Measurements from ENCODE around the gene SRCIN1. TPM values are rescaled to one million over a fixed set of nuclear protein-coding genes. Genes with fewer than 3 reads are reported as not detected.

The SRCIN1 gene
- total RNA-seq, 1 donor from 2014 or later: not detected

DNA sequence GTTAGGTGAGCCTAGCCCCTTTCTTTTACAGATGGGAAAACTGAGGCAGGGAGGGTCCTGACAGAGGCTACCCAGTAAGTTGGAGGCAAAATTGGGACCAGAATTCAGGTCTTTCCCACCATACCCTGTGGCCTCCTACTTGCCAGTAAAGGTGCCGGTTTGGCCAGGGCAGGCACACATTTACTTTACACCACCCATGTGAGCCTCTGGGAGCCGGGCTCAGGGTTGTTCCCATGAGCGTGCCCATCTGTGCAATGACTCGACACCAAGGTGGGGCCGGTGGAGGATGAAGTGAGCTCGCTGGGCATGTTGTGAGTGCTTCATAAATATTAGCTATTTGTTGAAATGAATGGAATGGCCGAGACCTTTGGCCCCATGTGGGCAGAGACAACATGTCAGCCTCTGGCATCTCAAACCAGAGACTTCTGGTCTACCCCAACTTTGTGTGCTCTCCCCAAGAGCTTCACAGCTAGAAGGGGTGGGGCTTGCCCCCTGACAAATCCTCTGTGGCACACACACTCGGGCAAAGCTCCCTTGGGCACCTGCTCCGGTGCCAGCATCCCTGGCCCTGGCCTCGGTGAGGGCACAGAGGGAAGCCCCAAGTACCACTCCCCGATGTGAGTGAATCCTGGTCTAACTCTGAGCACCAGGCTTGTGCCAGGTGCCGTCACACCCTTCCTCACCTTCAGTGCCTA is 60.1 kb downstream of the SRCIN1 start:
- Histone ChIP-seq H3K9me3 (no peaks in the 10 kb centered on the region), H3K27me3 (no peaks in the 10 kb centered on the region), H3K4me1 (no peaks in the 10 kb centered on the region), H3K36me3 (no peaks in the 10 kb centered on the region), H3K4me3 (no peak overlapping the region), H3K27ac (no peak overlapping the region)
- TF ChIP-seq, protein P1, sequence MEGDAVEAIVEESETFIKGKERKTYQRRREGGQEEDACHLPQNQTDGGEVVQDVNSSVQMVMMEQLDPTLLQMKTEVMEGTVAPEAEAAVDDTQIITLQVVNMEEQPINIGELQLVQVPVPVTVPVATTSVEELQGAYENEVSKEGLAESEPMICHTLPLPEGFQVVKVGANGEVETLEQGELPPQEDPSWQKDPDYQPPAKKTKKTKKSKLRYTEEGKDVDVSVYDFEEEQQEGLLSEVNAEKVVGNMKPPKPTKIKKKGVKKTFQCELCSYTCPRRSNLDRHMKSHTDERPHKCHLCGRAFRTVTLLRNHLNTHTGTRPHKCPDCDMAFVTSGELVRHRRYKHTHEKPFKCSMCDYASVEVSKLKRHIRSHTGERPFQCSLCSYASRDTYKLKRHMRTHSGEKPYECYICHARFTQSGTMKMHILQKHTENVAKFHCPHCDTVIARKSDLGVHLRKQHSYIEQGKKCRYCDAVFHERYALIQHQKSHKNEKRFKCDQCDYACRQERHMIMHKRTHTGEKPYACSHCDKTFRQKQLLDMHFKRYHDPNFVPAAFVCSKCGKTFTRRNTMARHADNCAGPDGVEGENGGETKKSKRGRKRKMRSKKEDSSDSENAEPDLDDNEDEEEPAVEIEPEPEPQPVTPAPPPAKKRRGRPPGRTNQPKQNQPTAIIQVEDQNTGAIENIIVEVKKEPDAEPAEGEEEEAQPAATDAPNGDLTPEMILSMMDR (IDR thresholded peaks at IDR 0.05): no peak
- DNase-seq (ENCODE audit: low spot score in 2 of 2): no peak
- intact Hi-C loops (cut with DNase I): no loop called here

DNA sequence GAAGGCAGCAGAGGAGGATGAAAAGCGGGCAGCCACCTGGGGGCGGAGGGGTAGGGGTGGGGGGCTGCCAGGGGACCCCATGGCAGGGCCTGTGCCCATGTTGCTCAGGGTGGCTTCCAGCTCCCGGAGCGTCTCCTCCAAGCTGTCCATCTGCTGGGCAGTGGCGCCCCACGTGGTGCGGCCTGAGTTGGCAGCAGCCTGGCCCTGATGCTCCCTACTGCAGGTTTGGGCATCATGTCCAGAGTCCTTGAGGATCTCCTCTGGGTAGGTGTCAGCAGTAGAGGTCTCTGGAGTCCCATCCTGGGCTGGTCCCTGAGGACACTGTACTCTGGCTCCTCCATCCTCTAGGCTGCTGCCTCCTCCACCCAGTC is 60.9 kb downstream of the SRCIN1 start:
- DNase-seq (ENCODE audit: low spot score in 2 of 2): no peak
- Histone ChIP-seq H3K4me1 (no peaks in the 10 kb centered on the region), H3K27me3 (no peaks in the 10 kb centered on the region), H3K4me3 (no peak overlapping the region), H3K27ac (no peak overlapping the region), H3K9me3 (no peaks in the 10 kb centered on the region), H3K36me3 (no peaks in the 10 kb centered on the region)
- intact Hi-C loops (cut with DNase I): no loop called here
- TF ChIP-seq, protein P1 (IDR thresholded peaks at IDR 0.05): no peak

DNA sequence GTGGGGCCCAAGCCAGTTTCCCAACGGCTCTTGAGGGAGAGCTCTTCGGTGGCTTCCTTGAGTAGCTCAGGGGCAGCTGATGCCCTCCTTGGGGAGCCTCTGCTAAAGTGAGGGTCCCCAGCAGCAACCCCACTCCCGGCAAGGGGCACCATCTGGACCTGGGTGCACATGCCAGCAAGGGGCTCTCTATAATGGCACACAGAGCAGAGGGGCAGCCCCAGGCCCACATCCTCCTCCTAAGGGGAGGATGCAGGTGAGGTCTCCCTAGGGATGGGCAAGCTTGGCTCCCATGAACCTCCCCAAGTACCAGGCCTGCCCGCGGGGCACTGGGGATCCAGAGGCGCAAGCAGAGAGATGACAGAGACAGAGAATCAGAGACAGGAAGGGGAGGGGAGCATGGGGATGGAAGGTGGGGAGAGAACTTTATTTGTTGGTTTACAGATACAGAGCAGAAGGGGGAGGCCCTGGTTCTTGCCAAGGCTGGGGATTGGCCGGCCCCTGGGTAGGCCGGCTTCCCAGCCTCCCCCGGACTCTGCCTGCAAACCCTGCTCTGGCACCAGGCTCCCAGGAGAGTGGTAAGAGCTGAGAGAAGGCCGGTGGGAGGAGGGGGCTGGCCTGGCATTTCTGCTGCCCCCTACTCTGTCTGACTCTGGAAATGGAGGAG is 61.4 kb downstream of the SRCIN1 start:
- H3K27me3 ChIP-seq: no peaks in the 10 kb centered on the region

DNA sequence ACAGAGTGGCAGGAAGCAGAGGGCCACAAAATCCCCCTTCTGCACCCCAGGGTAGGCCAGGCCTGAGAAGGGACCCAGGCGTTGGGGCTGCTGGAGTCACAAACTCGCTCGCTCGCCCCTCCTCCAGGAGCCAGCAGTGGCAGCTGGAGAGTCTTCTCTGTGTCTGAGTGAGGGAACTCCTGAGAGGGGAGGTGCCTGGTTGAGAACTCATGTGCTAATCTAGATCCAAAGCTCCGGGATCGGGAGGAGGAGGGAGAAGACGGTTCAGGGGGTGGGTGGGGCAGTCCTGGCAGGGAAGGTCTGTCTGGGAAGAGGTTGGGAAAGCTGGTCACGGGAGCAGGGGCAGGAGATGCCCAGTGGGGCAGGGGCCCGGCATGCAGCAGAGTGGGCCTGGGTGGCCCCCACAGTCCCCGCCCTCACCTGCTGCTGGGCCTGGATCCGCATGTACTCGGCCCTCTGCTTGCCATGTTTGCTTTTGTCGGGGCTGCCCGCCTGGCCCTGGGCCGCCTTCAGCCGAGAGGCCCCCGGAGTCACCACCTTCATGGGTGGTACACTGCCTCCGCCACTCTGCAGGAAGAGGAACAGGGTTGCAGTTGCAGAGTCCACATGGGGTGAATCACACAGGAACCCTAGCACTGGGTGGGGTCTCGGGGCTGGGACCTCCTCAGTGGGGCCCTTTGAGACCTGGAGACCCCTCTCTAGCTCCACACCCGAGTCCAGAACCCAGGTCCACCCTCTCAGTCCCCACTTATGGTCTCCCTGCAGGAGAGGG is 62.2 kb downstream of the SRCIN1 start:
- H3K27ac ChIP-seq: no peak overlapping the region
- DNase-seq (ENCODE audit: low spot score in 2 of 2): no peak
- H3K9me3 ChIP-seq: no peaks in the 10 kb centered on the region
- intact Hi-C loops (cut with DNase I): no loop called here
- H3K36me3 ChIP-seq: no peaks in the 10 kb centered on the region
- TF ChIP-seq, protein P1 (IDR thresholded peaks at IDR 0.05): no peak
- no peaks in the 10 kb centered on the region for H3K4me1 ChIP-seq
- H3K27me3 ChIP-seq: no peaks in the 10 kb centered on the region
- no peak overlapping the region for H3K4me3 ChIP-seq

More for the DNA sequence above, 61.4 kb downstream of the SRCIN1 start:
- no peak for DNase-seq (ENCODE audit: low spot score in 2 of 2)
- intact Hi-C loops (cut with DNase I): no loop called here
- Histone ChIP-seq H3K4me3 (no peak overlapping the region), H3K36me3 (no peaks in the 10 kb centered on the region), H3K27ac (no peak overlapping the region), H3K9me3 (no peaks in the 10 kb centered on the region), H3K4me1 (no peaks in the 10 kb centered on the region)
- TF ChIP-seq, protein P1 (IDR thresholded peaks at IDR 0.05): no peak

DNA sequence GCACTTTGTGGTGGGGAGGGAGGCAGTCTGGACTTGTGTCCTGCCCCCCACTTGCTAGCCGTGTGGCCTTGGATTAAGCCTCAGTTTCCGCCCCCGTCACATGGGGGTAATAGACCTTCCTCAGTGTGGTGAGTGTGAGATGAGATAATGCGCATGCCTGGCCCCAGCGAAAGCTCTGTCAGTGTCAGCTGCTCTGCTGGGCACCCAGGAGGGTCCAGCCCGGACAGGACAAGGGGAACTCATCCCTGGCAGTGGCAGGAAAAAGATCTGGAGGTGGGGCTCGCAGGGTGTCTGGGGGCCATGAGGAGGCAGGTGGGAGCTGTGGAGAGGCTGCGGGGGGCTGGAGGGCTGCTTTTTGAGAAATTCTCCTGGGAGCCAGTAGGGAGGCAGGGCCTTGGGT is 63.5 kb downstream of the SRCIN1 start:
- Histone ChIP-seq H3K27me3 (no peaks in the 10 kb centered on the region), H3K4me3 (no peak overlapping the region), H3K27ac (no peak overlapping the region), H3K4me1 (no peaks in the 10 kb centered on the region), H3K36me3 (no peaks in the 10 kb centered on the region), H3K9me3 (no peaks in the 10 kb centered on the region)
- DNase-seq (ENCODE audit: low spot score in 2 of 2): no peak
- TF ChIP-seq, protein P1 (IDR thresholded peaks at IDR 0.05): no peak
- intact Hi-C loops (cut with DNase I): no loop called here
